Thyroid gland (tissue), 4 donors: Measurements from ENCODE around the gene KIRREL1.

Source experiments
- CTCF ChIP-seq, 6 experiments: fragments of 200-600 bp in 3 of 6; fragments of 450-650 bp in 3 of 6; sonication (generic) in 3 of 6; IDR thresholded peaks; one replicate each; pipeline ENCODE4 v1.5.1; 2016 to 2019; ENCODE audit warnings: antibody characterized with exemption in 6 of 6, mild to moderate bottlenecking in 2 of 6, inconsistent platforms in 1 of 6, moderate library complexity in 1 of 6
- POLR2A ChIP-seq, 2 donors: fragments of 450-650 bp; IDR thresholded peaks; one replicate each; pipeline ENCODE4 v1.6.1; 2017; ENCODE audit warnings: antibody characterized with exemption in 2 of 2, mild to moderate bottlenecking in 2 of 2, moderate library complexity in 1 of 2

GRCh38 chr1:158048371-158049067 is 55.1 kb downstream of the KIRREL1 start:
- TF ChIP-seq CTCF (IDR thresholded peaks at IDR 0.05): no peak
- TF ChIP-seq POLR2A (IDR thresholded peaks at IDR 0.05): no peak
